ENCODE data around the gene TTC23L.

Gene TTC23L, protein sequence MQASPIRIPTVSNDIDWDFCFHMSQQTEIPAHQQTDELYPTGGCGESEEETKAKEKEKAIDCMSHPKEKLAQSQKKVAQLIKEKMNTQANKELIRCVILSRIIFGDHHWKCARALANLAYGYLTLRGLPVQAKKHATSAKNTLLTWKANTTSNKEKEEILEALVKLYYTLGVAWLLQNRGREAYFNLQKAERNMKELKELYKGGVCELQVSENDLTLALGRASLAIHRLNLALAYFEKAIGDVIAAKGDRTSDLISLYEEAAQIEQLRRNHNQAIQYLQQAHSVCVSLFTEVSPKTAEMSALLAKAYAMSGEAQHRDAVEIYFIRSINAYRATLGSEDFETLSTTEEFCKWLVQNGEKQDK

DNA sequence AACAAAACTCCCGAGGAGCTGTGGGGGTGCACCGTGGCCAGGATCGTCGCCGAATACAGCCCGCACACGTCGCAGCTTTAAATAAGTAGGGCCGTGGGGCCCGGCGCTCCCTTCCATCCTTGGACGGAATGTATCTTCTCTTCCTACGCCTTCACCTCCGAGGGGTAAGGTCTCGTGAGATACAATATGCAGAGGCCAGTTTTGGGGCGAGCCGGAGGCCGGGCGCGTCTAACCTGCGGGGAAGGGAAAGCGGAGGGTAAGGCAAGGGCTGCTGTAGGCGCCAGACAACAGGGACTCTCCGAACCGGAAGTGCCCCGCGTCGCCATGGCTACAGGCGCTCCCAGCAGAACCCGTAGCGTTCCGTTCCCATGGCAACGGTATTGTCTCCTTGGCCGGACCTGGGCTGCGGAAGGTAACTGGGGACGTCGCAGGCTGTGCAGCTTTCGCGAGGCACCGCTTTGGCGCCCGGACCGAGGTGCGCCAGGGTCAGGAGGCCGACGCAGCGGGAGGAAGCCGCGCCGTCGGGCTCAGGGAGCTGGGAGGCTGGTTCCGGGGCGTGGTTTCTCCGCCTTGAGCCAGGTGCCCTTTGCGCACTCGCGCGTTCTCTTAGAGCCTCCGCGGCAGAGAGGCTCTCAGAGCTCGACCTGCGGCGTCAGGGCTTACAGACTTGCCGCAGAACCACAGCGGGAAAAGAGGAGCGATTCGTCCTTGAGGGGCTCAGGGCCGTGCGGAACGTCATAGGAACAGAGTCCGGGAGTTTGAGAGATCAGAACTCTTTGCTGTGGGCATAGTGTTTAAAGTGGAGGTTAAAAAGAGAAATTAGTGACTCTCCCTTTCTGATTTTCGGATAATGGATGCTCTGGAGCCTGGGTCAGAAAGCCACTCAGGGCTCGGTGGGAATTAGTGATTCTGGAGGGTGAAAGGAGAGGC, at the start of gene TTC23L:
Gene TTC23L (plus strand): TSS at position 380 of the 930 bp plus-strand sequence. CDS start 1,508 bp downstream, outside the sequence.
- H3K9ac ChIP-seq (ENCODE audit: low read depth, low read length): peak within 1 kb of the TSS; percentile 78
- H3K27ac ChIP-seq (ENCODE audit: low read depth, low read length): peak within 1 kb of the TSS; percentile 90
- H3K36me3 ChIP-seq (ENCODE audit: control insufficient read depth, insufficient read depth, low read length): no peaks in the 10 kb centered on the region; the same call in 1 of the 2 replicates
- H3K9me3 ChIP-seq (ENCODE audit: control insufficient read depth, insufficient read depth, low read length): no peaks in the 10 kb centered on the region
- peak within 1 kb of the TSS; percentile 86 for H3K4me3 ChIP-seq (ENCODE audit: low read depth, low read length)
- peaks cover 8% of the 10 kb centered on the region; the same call in 1 of the 2 replicates for H3K4me1 ChIP-seq (ENCODE audit: control insufficient read depth, insufficient read depth, low read length)
- H3K27me3 ChIP-seq (ENCODE audit: control insufficient read depth, insufficient read depth, low read length): no peaks in the 10 kb centered on the region

DNA sequence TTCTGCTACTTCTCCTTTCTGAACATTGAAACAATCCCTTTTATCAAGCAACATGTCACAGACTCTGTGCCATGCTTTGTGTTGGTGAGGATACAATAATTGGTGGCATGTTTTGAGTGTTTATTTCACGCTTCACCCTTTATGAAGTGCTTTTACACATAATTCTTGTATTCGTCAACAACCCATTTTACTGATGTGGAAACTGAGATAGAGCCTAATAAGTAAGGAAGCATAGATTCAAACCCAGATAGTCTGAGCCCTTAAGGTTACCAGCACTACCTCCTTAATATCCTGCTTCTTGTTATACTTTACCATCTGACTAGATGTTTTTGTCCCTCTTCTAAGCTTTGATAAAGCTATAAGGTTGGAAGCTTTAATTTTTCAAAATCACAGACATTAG, 49.3 kb upstream of the TTC23L start:
- Histone ChIP-seq H3K9ac (ENCODE audit: low read depth, low read length) (no peak overlapping the region), H3K27me3 (ENCODE audit: control insufficient read depth, insufficient read depth, low read length) (no peaks in the 10 kb centered on the region), H3K4me3 (ENCODE audit: low read depth, low read length) (no peak overlapping the region), H3K4me1 (ENCODE audit: control insufficient read depth, insufficient read depth, low read length) (no peaks in the 10 kb centered on the region), H3K36me3 (ENCODE audit: control insufficient read depth, insufficient read depth, low read length) (no peaks in the 10 kb centered on the region), H3K27ac (ENCODE audit: low read depth, low read length) (no peak overlapping the region), H3K9me3 (ENCODE audit: control insufficient read depth, insufficient read depth, low read length) (peaks cover 6% of the 10 kb centered on the region)

DNA sequence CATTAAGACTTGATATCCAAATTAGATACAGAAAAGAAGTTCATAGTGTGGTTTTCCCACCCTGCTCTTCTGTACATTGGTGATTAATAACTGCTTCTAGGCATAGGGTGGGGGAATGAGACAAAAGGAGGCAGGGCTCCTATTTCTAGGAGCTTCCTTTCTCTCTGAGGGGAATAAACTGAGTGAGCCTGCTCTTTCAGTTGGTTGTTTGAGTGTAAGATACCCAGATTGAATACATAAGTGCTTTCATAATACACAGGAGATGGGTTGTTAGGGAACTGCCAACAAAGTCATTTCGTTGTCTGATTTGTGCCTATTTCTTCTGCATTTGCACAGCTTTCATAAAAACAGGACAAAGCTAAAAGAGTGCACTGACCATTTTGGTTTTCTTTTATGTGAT, 48.9 kb upstream of the TTC23L start:
- Histone ChIP-seq H3K4me3 (ENCODE audit: low read depth, low read length) (no peak overlapping the region), H3K9ac (ENCODE audit: low read depth, low read length) (no peak overlapping the region), H3K27ac (ENCODE audit: low read depth, low read length) (no peak overlapping the region), H3K36me3 (ENCODE audit: control insufficient read depth, insufficient read depth, low read length) (no peaks in the 10 kb centered on the region), H3K4me1 (ENCODE audit: control insufficient read depth, insufficient read depth, low read length) (no peaks in the 10 kb centered on the region), H3K9me3 (ENCODE audit: control insufficient read depth, insufficient read depth, low read length) (peaks cover 6% of the 10 kb centered on the region), H3K27me3 (ENCODE audit: control insufficient read depth, insufficient read depth, low read length) (no peaks in the 10 kb centered on the region)

DNA sequence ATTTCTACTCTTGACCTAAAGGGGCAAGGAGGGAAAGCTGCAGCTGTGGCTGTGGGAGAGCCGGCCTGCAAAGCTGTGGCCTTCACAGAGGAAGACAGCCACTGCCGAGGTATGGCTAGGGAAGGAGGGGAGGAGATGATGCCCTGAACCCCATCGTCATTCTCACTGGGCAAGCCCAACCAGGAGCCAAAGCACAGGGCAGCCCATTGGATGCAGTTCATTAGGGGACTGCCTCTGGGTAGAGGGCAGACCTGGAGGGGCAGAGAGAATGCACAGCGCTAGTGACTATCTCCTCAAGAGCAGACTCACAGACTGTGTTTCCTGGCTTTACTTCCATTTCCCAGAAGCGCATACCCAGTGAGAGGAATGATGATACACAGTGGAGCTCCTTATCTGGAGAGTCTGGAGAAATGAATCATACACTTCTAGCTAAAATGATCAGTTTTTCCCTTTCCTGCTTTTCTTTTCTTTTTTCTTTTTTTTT, 47.2 kb upstream of the TTC23L start:
- no peaks in the 10 kb centered on the region for H3K27me3 ChIP-seq (ENCODE audit: control insufficient read depth, insufficient read depth, low read length)
- H3K36me3 ChIP-seq (ENCODE audit: control insufficient read depth, insufficient read depth, low read length): peaks cover 13% of the 10 kb centered on the region
- no peak overlapping the region for H3K9ac ChIP-seq (ENCODE audit: low read depth, low read length)
- peaks cover under 1% of the 10 kb centered on the region; the same call in 1 of the 2 replicates for H3K9me3 ChIP-seq (ENCODE audit: control insufficient read depth, insufficient read depth, low read length)
- no peak overlapping the region for H3K27ac ChIP-seq (ENCODE audit: low read depth, low read length)
- no peaks in the 10 kb centered on the region for H3K4me1 ChIP-seq (ENCODE audit: control insufficient read depth, insufficient read depth, low read length)
- no peak overlapping the region for H3K4me3 ChIP-seq (ENCODE audit: low read depth, low read length)

DNA sequence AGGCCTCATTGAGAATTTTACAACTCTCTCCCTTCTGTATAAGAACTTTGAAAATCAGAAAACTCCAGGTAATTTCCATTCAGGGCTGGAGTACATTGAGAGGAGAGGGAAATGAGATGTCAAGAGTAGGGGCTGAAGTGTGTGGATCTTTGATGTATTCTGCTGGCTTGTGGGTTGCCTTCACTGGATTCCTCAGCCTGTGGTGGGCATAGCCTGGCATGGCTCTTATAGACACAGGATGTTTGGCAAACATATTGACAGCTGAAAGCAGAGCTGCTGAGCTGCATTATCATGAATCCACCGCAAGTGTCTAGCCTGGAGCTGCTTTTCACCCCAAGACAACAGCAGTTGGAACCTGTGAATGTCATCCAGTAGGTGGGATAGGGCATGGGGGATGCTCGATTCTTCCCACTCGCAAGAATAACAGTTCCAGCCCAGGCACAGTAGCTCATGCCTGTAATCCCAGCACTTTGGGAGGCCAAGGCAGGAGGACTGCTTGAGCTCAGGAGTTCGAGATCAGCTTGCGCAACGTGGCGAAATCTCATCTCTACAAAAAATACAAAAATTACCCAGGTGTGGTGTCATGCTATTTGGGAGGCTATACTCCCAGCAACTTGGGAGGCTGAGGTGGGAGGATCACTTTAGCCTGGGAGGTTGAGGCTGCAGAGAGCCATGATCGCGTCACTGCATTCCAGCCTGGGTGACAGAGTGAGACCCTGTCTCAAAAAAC, 36.0 kb upstream of the TTC23L start:
- Histone ChIP-seq H3K36me3 (ENCODE audit: control insufficient read depth, insufficient read depth, low read length) (peaks cover 77% of the 10 kb centered on the region), H3K9me3 (ENCODE audit: control insufficient read depth, insufficient read depth, low read length) (no peaks in the 10 kb centered on the region), H3K4me1 (ENCODE audit: control insufficient read depth, insufficient read depth, low read length) (peaks cover 14% of the 10 kb centered on the region), H3K9ac (ENCODE audit: low read depth, low read length) (no peak overlapping the region), H3K4me3 (ENCODE audit: low read depth, low read length) (no peak overlapping the region), H3K27me3 (ENCODE audit: control insufficient read depth, insufficient read depth, low read length) (no peaks in the 10 kb centered on the region), H3K27ac (ENCODE audit: low read depth, low read length) (no peak overlapping the region)

DNA sequence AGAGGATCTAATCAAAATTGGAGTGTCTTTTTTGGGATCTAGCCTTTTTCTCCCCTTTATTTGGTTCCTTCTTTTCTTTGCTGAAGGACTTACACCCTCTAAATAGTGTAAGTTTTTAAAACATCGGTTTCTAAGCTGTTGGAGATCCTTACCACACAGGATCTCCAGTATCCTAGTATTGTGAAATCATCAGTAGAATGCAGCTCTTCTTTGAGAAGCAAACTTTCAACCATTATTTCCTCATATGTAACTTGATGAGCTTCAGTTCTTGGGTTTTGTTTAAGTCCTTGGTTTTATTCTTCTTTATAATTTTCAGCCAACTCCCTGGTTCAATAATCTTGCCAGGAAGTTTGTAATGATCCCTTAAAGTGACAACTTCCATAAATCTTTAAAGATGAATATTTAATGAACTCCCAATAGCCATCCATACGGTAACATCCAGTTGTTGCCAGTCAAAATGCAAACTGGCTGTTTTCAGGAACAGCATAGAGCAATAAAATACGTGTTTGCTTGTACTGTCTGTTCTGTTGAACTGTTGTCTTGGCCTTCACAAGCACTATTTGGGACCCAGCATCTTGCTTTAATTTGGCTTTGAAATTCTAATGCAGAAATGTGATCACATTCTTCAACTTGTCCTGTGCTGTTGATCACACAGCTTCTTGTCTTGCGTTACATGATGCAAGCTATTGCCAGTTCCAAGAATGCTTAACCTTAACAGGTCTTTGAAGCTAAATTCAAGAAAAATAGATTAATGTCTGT, 34.8 kb upstream of the TTC23L start:
- Histone ChIP-seq H3K4me3 (ENCODE audit: low read depth, low read length) (no peak overlapping the region), H3K27ac (ENCODE audit: low read depth, low read length) (no peak overlapping the region), H3K27me3 (ENCODE audit: control insufficient read depth, insufficient read depth, low read length) (no peaks in the 10 kb centered on the region), H3K9me3 (ENCODE audit: control insufficient read depth, insufficient read depth, low read length) (no peaks in the 10 kb centered on the region), H3K4me1 (ENCODE audit: control insufficient read depth, insufficient read depth, low read length) (peaks cover 14% of the 10 kb centered on the region), H3K36me3 (ENCODE audit: control insufficient read depth, insufficient read depth, low read length) (peaks cover 77% of the 10 kb centered on the region), H3K9ac (ENCODE audit: low read depth, low read length) (no peak overlapping the region)

DNA sequence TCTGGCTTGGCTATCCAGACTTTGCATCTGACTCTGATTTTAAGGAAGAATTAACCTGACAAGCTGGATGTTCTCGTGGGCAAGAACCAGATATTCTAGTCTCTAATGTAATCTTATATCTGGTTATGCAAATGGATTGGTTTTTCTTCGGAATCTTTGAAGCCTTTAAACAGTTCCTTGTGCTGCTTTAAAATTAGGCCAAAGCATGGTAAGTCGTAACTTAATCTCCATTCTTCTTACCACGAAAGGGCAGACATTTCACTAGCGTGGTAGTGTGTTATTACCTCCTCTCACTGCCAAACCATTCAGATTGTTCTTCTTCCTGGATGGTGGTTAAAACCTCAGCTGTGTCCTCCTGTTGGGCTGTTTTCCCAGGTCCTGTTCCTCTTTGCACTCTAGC, 34.1 kb upstream of the TTC23L start:
- Histone ChIP-seq H3K4me3 (ENCODE audit: low read depth, low read length) (no peak overlapping the region), H3K36me3 (ENCODE audit: control insufficient read depth, insufficient read depth, low read length) (peaks cover 77% of the 10 kb centered on the region), H3K27me3 (ENCODE audit: control insufficient read depth, insufficient read depth, low read length) (no peaks in the 10 kb centered on the region), H3K4me1 (ENCODE audit: control insufficient read depth, insufficient read depth, low read length) (peaks cover 14% of the 10 kb centered on the region), H3K9ac (ENCODE audit: low read depth, low read length) (no peak overlapping the region), H3K27ac (ENCODE audit: low read depth, low read length) (no peak overlapping the region), H3K9me3 (ENCODE audit: control insufficient read depth, insufficient read depth, low read length) (no peaks in the 10 kb centered on the region)

DNA sequence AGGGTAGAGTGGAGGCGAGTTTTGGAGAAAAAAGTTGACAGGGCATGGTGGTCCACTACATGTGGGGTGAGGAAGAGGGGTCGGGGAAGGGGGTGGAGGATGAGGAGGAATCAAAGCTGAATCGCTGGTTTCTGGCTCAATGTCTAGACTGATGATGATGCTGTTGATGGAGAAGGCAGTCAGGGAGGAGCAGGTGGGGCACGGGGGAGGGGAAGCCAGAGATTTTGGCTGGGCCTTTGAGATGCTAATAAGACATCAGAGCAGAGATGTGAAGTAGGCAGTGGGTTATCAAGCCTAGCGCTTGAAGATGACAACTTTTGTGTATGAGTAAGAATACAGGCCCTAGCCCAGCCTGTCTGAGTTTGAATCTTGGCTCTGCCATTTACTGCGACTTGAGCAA, 32.4 kb upstream of the TTC23L start:
- Histone ChIP-seq H3K27me3 (ENCODE audit: control insufficient read depth, insufficient read depth, low read length) (no peaks in the 10 kb centered on the region), H3K9me3 (ENCODE audit: control insufficient read depth, insufficient read depth, low read length) (no peaks in the 10 kb centered on the region)

DNA sequence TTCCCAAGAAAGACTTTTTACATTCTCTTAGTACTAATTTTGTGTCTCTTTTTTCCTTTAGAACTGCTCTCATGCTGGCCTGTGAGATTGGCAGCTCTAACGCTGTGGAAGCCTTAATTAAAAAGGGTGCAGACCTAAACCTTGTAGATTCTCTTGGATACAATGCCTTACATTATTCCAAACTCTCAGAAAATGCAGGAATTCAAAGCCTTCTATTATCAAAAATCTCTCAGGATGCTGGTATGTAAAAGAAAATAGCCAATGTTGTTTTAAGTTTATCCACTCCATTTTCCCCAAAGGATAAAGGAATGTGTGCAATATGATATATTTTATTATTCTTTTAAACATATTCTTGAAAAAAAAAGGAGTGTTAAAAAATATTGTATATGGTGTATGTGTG, 27.3 kb upstream of the TTC23L start:
- Histone ChIP-seq H3K27me3 (ENCODE audit: control insufficient read depth, insufficient read depth, low read length) (no peaks in the 10 kb centered on the region), H3K9ac (ENCODE audit: low read depth, low read length) (no peak overlapping the region), H3K36me3 (ENCODE audit: control insufficient read depth, insufficient read depth, low read length) (peaks cover 81% of the 10 kb centered on the region), H3K4me1 (ENCODE audit: control insufficient read depth, insufficient read depth, low read length) (peaks cover 4% of the 10 kb centered on the region), H3K9me3 (ENCODE audit: control insufficient read depth, insufficient read depth, low read length) (no peaks in the 10 kb centered on the region), H3K4me3 (ENCODE audit: low read depth, low read length) (no peak overlapping the region), H3K27ac (ENCODE audit: low read depth, low read length) (no peak overlapping the region)

More for the DNA sequence above, 32.4 kb upstream of the TTC23L start:
- Histone ChIP-seq H3K4me3 (ENCODE audit: low read depth, low read length) (no peak overlapping the region), H3K27ac (ENCODE audit: low read depth, low read length) (no peak overlapping the region), H3K9ac (ENCODE audit: low read depth, low read length) (no peak overlapping the region), H3K4me1 (ENCODE audit: control insufficient read depth, insufficient read depth, low read length) (peaks cover 14% of the 10 kb centered on the region), H3K36me3 (ENCODE audit: control insufficient read depth, insufficient read depth, low read length) (peaks cover 75% of the 10 kb centered on the region)

DNA sequence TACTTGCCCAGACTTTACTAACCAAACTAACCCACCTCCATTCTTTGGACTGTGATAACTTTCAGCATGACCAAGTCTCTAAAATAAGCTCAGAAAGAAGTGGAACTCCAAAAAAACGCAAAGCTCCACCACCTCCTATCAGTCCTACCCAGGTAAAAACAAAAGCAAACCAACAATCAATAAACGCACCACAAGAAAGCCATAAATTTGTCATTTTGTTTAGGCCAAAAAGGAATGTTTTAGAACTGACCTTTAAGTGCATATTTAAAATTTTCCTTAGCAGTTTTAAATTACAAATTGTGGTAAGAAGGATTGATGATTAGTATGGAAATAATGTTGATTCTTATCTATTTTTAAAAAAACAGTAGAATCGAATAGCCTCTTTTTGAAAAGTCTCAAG, 25.5 kb upstream of the TTC23L start:
- Histone ChIP-seq H3K27me3 (ENCODE audit: control insufficient read depth, insufficient read depth, low read length) (no peaks in the 10 kb centered on the region), H3K36me3 (ENCODE audit: control insufficient read depth, insufficient read depth, low read length) (peaks cover 86% of the 10 kb centered on the region), H3K9ac (ENCODE audit: low read depth, low read length) (no peak overlapping the region), H3K9me3 (ENCODE audit: control insufficient read depth, insufficient read depth, low read length) (no peaks in the 10 kb centered on the region), H3K4me3 (ENCODE audit: low read depth, low read length) (no peak overlapping the region), H3K4me1 (ENCODE audit: control insufficient read depth, insufficient read depth, low read length) (no peaks in the 10 kb centered on the region), H3K27ac (ENCODE audit: low read depth, low read length) (no peak overlapping the region)
